GF-D8 (cell line): ENCODE measurements around the gene CCDC9B.

ENCODE experiments used
- DNase-seq: peaks from one replicate; lab custom pipeline; 2025; lab: John Stamatoyannopoulos, UW

Gene CCDC9B

GRCh38 chr15:40329804-40330203 lies 10.9 kb downstream of the CCDC9B start:
- no peak for DNase-seq

DNA sequence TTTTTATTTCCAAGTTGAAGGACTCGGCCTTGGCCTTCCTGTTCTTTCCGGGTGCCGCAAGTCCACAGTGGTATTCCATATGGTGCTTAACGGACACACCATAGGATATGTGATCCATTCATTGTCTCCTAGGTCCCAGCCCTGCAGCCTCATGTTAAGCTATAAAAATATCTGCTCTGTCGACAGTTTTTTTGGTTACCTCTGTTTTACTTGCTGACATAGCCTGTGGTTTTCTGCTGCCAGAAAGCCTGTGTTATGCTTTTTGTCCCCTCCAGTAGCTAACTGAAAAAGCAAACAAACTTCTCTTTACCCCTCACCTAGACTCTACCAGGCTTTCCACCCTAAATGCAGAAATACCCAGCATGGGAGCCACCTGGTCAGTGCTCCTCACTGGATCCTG lies 12.0 kb downstream of the CCDC9B start:
- no peak for DNase-seq

DNA sequence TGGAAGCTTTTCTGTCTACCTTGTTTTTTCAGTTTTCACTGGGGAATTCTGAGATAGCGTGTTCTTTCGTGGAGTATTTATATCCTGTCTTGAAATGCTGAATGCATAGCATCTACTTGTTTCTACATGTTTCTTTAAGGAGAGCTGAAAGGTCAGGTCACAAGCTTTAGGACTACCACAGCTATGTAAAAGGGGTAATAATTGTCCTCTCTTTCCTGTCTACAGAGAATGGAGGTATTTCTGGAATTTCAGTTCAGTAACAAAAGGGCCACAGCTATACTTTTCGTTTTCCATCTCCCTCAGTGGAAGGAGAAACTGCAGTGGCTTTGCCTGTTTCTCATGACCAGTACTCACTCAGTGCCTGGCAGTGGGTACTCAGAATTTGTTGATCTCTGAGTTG lies 12.6 kb downstream of the CCDC9B start:
- no peak for DNase-seq

- DNase-seq: no peak
Measured at GRCh38 chr15:40327457-40327856, 13.3 kb downstream of the CCDC9B start.

DNA sequence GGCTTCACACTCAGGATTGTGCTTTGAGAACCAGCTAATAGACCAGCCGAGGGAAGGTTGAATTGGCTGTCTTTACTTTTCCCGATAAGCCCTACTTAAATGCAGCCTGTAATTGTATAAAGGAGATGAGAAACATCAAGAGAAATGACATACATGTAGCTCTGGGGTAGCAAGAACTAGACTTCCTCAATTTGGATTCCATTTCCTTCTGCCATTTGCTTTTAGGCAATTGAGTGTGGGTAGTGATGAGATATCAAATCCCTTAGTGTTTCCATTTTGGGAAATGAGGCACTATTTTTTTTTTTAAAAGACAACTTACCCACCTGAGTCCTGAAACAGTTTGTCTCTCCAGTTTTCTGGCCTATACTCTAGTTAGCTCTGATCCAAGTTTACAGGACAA lies 15.0 kb downstream of the CCDC9B start:
- no peak for DNase-seq

DNA sequence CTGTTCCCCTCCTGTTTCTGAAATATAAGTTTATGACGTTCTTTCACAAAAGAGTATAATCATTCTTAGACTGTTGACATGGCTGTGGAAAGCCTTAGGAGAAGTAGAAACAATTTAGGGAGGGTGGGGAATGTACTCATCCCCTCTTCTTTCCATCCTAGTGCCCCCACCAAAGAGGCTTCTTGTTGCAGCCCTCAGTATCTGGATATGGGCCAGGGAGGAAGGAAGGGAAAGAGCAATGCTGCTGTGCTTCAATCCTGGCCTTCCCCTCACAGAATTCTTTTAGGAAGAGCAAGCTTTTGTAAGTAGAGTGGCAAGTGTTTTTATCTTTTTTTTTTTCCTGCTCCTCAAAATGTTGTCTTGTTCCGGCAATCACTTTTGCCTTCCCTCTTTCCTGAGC lies 15.6 kb downstream of the CCDC9B start:
- no peak for DNase-seq

DNA sequence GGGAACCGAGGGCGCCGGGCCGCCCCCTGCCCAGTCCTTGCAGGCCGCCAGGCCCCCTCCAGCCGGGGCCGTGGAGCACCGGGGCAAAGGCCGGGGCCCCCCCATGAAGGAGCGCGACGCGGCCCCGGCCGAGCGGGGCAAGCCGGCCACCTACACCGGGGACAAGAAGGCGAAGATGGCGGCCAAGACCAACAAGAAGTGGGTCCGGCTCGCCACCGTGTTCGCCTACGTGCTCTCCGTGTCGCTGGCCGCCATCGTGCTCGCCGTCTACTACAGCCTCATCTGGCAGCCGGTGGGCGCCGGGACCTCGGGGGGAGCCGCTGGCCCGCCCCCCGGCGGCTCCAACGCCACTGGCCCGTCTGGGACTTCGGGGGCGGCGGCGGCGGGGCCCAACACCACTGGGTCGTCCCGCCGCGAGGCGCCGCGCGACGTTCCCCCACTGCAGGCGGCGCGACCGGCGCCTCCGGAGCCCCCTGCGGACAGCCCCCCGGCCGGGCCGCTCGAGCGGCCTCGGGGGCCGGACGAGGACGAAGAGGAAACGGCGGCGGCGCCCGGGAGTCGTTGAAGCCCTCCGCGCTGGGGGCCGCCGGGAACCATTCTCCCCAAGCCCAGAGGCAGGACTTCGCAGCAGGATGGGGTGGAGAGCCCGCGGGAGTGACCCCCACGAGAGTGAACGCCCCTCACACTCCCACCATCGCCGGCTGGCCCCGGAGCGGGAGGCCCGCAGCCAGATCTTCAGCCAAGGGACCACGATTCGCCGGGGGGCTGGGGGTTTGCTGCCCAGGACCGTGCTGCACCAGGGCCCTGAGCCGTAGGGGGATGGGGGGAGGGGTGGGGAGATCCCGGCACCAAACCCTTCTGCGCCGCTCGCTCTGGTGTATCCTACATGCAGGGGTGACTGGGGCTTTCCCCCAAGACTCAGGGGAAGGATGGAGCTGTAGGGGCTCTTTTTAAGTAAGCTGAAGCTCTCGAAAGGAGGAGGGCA lies 16.5 kb downstream of the CCDC9B start:
- DNase-seq: no peak

GRCh38 chr15:40323239-40323952 lies 17.3 kb downstream of the CCDC9B start, which contains the start of gene INAFM2:
TSS of gene INAFM2 (plus strand) at chr15:40323692. CDS start at chr15:40324056, 364 bp downstream.
- DNase-seq: peak; percentile 62

DNA sequence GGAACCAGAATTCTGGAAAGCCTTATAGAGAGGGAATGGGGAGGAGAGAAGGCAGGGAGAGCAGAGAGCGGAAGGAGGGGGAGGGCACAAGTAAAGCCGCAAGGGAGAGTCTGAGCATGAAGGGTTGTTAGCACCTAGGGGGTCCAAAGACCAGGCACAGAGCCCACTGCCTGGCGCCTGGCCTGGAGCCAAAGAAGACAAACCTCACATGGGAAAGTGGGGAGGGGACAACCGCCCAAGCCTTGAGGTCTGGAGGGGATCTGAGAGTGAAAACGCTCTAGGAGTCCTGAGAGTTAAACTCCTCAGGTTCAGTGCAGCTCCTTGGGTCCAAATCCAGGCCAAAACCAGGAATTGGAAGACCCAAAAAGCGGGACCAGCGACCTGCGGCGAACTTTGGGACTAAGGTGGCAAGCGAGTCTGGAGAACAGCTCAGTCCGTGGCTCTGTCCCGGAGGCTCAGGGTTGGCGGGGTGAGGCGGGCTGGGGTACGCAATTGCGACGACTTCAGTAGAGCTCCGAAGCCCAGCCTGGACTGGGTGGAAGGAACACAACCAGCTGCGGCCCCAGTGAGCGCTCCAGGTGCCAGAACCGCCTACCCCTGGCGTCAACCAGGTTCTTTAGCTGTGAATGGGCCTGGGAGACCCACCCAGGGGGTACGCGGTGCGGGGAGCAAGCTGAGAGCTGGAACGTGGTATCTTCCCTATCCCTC lies 18.1 kb downstream of the CCDC9B start:
- no peak for DNase-seq

- peak; percentile 16 for DNase-seq
Measured at GRCh38 chr15:40320931-40321371, 19.8 kb downstream of the CCDC9B start.

GRCh38 chr15:40320409-40320808 lies 20.3 kb downstream of the CCDC9B start:
- DNase-seq: no peak

DNA sequence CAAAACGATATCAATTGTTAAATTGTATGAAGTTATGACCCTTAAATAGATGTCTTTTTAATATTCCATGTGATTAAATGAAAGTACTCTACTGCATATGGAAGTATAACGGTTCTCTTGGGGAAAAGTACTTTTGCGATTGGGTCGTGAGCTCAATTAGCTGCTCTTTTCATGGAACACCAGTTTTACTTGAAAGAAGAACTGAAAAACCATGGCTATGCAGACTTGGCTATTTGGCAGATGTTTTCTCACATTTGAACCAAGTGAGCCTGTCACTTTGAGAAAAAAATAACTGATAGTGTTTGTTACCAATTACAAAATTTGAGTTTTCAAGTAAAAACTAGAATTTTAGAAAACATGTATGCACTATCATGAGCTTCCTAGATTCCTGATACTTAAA lies 23.2 kb downstream of the CCDC9B start:
- DNase-seq: no peak

DNA sequence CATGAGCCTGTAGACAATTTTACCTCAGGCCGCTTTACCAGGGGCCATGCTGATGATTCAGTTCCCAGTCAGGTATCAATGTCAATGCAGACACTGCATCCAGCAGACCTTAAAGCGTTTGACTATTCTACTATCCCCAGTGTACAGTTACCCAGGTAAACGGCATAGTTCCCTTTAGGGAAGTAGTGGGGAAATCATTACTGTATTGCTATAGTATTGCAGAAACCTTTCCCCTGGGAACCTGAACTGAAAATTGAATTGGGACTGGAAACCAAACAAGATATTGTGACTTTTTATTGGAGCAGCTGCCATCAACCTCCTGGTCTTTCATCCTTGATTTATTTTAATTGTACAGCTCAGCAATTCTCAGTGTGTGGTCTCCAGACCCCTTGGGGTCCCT lies 23.8 kb downstream of the CCDC9B start:
- no peak for DNase-seq

GRCh38 chr15:40314723-40315276 lies 25.9 kb downstream of the CCDC9B start:
- DNase-seq: no peak

GRCh38 chr15:40313531-40314398 lies 27.0 kb downstream of the CCDC9B start:
- peak; percentile 17 for DNase-seq

DNA sequence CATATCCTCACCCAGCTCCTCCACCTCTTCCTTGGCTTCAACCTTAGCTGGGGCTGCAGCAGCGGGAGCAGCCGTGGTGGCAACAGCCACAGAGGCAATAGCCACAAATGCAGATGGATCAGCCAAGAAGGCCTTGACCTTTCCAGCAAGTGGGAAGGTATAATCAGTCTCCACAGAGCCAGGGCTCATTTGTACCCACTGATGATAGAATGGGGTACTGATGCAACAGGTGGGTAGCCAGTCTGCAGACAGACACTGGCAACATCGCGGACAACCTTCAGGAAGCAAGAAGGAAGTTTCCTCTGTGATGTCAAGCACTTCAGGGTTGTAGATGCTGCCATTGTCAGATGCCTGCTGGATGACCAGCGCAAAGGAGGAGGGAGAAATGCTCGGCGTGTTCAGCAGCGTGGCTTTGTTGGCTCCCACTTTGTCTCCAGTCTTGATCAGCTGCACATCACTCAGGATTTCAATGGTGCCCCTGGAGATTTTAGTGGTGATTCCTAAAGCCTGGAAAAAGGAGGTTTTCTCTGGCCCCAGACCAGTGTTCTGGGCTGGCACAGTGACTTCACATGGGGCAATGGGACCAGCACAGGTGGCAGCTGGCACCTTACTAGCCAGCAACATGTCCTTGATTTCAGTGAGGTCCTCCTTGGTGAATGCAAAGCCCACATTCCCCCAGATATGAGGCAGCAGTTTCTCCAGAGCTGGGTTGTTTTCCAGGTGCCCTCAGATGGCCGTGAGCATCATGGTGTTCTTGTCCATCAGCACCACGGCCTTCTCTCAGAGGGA lies 28.2 kb downstream of the CCDC9B start:
- DNase-seq: no peak

- no peak for DNase-seq
Measured at GRCh38 chr15:40310993-40311392, 29.7 kb downstream of the CCDC9B start.

GRCh38 chr15:40310001-40310959 lies 30.5 kb downstream of the CCDC9B start:
- DNase-seq: peak; percentile 18

- no peak for DNase-seq
Measured at GRCh38 chr15:40309344-40309862, 31.3 kb downstream of the CCDC9B start.
